Measurements from ENCODE around the gene CENPM. TPM values are rescaled to one million over a fixed set of nuclear protein-coding genes. Genes with fewer than 3 reads are reported as not detected.

CENPM gene
- total and polyA plus RNA-seq, 9 of the 15 experiments (the other 6 are each of a cell fraction or from before 2014, with no cell fraction given), result 11.3 to 67.7 (median 32.3) TPM

GRCh38 chr22:41939981-41940831 lies 6.7 kb downstream of the CENPM start:
- intact Hi-C loops (cut with micrococcal nuclease) (loop anchor here (5.0 kb wide), 1 partner anchor 118 kb away; no protein-coding TSS in a partner anchor), in situ Hi-C loops (cut with MboI) (loop anchor here (5.0 kb wide), 1 partner anchor 243 kb away; the partner anchor contains the start of gene MEI1)
- ChIA-PET CTCF (ENCODE audit: low intra/inter-chr PET ratio) (interaction anchor here (1.1 to 3.5 kb wide), 4 partner anchors 117 to 274 kb away, joined by 3 to 29 read pairs (median 14); no protein-coding TSS in a partner anchor), POLR2A (interaction anchor here (0.9 kb wide), 1 partner anchor 150 kb away, joined by 5 read pairs; the partner anchor contains the start of gene NDUFA6)
- Histone ChIP-seq H3K27me3 (ENCODE audit: control insufficient read depth in 2 of 2, insufficient read depth in 2 of 2, low read length in 2 of 2) (no peaks in the 10 kb centered on the region), H3K27ac (ENCODE audit: extremely low read depth, low read depth, low read length) (peak overlapping the region; percentile 30; the same call in 2 of the 3 replicates), H3K4me3 (no peak overlapping the region), H3K9me1 (ENCODE audit: control insufficient read depth, insufficient read depth, low read length) (no peaks in the 10 kb centered on the region), H3K36me3 (ENCODE audit: control insufficient read depth, insufficient read depth, low read length) (peaks cover 70% of the 10 kb centered on the region), H3K4me2 (ENCODE audit: insufficient read depth, low read length) (no peak overlapping the region), H3K79me2 (ENCODE audit: control insufficient read depth, insufficient read depth, low read length) (peaks cover 15% of the 10 kb centered on the region), H2AFZ (ENCODE audit: low read depth, low read length) (no peak overlapping the region), H3K9me3 (replicated peaks; ENCODE audit: control insufficient read depth, insufficient read depth, low read depth, low read length) (no peaks in the 10 kb centered on the region), H3K4me1 (replicated peaks in 1 of 2; ENCODE audit: control insufficient read depth in 2 of 2, insufficient read depth in 2 of 2, low read length in 2 of 2) (peaks cover 0 to 19% of the 10 kb centered on the region in 2 experiments; a peak in 2 of 5 replicates), H3K9ac (ENCODE audit: insufficient read depth in 1 of 2, low read depth in 2 of 2, low read length in 2 of 2) (no peak overlapping the region), H4K20me1 (replicated peaks; ENCODE audit: control insufficient read depth, insufficient read depth, low read length) (peaks cover 15% of the 10 kb centered on the region; the same call in 1 of the 2 replicates)
- 57% methylated on average over 10 of the region's 13 CpGs for WGBS (ENCODE audit: insufficient coverage, low coverage, missing lambda C conversion rate)
- DNase-seq (ENCODE audit: extremely low read depth in 1 of 4, low spot score in 3 of 4), result peak in 2 of 4 experiments; percentile 33 to 43
- BruUV-seq (replicated peaks), result no TSS peak
- peak; percentile 40 for ATAC-seq
- no peak for FAIRE-seq
- TF ChIP-seq ZNF239 (CRISPR knock-in tag; IDR thresholded peaks at IDR 0.05) (no peak), RNF2 (IDR thresholded peaks at IDR 0.05) (no peak), ZNF707 (CRISPR knock-in tag; conservative IDR thresholded peaks at IDR 0.05) (no peak), ZNF184 (CRISPR knock-in tag; IDR thresholded peaks at IDR 0.05) (no peak), FOXK2 (conservative IDR thresholded peaks at IDR 0.05 in 1 of 2, IDR thresholded peaks at IDR 0.05 in 1 of 2; ENCODE audit: low read depth in 2 of 2) (0 out of 4 replicates have a peak, but pooled peaks of 1 of the 2 experiments have one; percentile 28), RAD51 (IDR thresholded peaks at IDR 0.05; ENCODE audit: borderline replicate concordance, low read depth) (no peak), HDAC3 (IDR thresholded peaks at IDR 0.05; ENCODE audit: borderline replicate concordance, partially characterized antibody) (no peak), HIVEP1 (CRISPR knock-in tag; IDR thresholded peaks at IDR 0.05) (no peak), PTBP1 (IDR thresholded peaks at IDR 0.05; ENCODE audit: low read depth, low read length) (no peak), E2F1 (CRISPR knock-in tag; IDR thresholded peaks at IDR 0.05) (no peak), DIDO1 (tag; IDR thresholded peaks at IDR 0.05; ENCODE audit: low read depth) (no peak), IRF9 (tag; IDR thresholded peaks at IDR 0.05) (no peak), SRF (CRISPR knock-in tag; IDR thresholded peaks at IDR 0.05) (no peak), TEAD4 (IDR thresholded peaks at IDR 0.05; ENCODE audit: low read length) (no peak), TEAD4 (CRISPR knock-in tag; IDR thresholded peaks at IDR 0.05; ENCODE audit: borderline replicate concordance) (no peak), NELFE (IDR thresholded peaks at IDR 0.05; ENCODE audit: insufficient read depth, insufficient read length) (no peak)
- TF ChIP-seq, protein P1, sequence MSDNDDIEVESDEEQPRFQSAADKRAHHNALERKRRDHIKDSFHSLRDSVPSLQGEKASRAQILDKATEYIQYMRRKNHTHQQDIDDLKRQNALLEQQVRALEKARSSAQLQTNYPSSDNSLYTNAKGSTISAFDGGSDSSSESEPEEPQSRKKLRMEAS (CRISPR knock-in tag; IDR thresholded peaks at IDR 0.05), result 0 out of 2 replicates have a peak, but pooled peaks have one; percentile 41

Measured in K562 (cell line).